HCEC 1CT (cell line): ENCODE measurements around the gene FCGR1A.
"Not testable (repeated sequence)": the region's sequence is repeated elsewhere in the genome, so short reads cannot be mapped to it uniquely, and the experiment has no call there.

Experiments used
- DNase-seq: peaks from one replicate; pipeline ENCODE4 v3.0.0-alpha.2; 2017

Gene FCGR1A

DNA sequence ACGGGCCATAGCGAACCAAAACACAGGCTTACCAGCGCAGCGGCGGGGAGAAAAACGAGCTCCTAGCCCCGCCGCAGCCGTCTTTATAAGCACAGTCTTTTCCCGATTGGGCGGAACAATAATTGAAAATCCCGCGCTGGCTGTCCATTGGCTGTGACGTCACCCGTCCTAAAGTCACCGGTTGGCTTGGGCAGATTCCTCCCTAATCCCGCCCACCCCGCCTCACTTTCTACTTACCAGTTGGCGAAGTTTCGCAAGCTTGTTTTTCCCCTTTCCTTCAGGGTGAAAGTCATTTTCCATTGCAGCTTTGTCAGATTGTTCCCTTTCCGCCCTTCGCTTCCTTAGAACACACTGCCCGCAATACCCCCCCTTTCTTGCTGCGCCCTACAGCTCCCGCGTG, 58.7 kb downstream of the FCGR1A start:
- DNase-seq: not testable (repeated sequence)
